SKM-1 (cell line): ENCODE measurements around the gene CYP4F8.

Experiments
- DNase-seq: peaks from one replicate; lab custom pipeline; 2025; ENCODE audit not compliant: unreplicated experiment; lab: John Stamatoyannopoulos, UW

CYP4F8 gene

DNA sequence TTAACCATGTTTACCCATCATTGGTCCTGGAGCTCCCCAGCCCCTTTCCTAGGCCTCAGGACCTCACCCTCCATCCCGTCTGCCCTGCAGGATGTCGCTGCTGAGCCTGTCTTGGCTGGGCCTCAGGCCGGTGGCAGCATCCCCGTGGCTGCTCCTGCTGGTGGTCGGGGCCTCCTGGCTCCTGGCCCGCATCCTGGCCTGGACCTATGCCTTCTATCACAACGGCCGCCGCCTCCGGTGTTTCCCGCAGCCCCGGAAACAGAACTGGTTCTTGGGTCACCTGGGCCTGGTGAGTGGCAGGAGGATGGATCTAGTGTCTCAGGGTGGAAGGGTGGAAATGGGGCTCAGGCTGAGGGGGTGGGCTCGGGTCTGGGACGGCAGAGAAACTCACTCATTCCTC is 508 bp downstream of the CYP4F8 start:
- no peak for DNase-seq

DNA sequence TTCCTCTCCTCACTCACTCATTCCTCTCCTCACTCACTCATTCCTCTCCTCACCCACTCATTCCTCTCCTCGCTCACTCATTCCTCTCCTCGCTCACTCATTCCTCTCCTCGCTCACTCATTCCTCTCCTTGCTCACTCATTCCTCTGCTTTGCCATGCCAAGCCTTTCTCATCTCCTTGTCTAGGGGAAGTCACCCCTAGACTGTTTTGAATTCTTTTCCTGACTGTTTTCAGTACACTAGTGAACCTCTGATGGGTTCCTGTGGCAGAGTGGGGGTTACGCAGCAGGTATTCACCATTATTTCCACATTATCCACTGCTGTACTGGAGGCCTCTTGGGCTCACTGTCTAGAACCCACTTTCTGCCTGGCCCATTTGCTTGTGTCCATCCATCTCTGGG is 1.2 kb downstream of the CYP4F8 start:
- no peak for DNase-seq

DNA sequence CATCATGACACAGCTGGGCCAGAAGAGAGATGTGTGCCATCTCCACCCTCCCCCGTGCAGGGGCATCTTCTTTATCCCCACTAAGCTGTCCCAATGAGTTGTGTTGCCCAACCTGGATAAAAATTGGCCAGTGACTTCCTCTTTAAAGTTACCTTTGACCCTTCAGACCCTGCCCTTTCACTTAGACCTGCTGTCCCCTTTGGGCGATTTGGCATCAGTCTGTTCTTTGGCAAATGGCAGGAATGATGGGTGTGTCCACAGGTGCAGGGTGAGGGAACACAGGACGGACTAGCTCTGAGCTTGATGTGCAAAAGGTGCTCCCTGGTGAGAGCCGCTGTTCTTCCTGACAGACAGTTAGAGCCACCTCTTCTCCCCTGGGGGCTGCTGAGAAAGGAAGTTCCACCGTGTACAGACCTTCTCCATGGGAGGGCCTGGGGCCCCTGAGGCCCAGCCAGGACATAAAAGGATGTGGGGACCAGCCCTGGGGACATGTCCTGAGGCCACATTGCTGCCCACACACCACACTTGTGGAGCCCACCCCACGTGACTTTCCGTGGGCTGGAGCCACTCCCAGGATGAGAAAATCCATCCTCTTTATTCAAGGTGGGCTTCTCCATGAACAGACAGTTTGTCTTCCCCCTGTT is 1.7 kb downstream of the CYP4F8 start:
- DNase-seq = no peak

DNA sequence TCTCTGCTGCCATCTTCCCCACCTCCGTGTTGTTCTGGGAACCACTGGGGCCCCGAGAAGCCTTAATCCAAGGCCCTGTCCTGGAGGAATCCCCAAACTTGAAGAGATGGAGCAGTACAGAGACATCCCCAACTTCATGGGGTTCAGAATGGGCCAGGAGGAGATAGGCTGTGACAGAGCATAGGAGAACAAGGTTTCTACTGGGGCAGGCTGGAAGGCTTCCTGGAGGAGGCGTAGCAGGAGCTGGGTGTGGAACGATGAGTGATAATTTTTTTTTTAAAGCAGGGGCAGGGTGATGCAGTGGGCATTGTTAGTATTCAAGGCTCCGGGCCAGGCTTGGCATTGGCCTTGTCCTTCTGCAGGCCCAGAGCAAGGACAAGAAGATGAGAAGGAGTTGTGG is 3.3 kb downstream of the CYP4F8 start:
- DNase-seq = no peak

DNA sequence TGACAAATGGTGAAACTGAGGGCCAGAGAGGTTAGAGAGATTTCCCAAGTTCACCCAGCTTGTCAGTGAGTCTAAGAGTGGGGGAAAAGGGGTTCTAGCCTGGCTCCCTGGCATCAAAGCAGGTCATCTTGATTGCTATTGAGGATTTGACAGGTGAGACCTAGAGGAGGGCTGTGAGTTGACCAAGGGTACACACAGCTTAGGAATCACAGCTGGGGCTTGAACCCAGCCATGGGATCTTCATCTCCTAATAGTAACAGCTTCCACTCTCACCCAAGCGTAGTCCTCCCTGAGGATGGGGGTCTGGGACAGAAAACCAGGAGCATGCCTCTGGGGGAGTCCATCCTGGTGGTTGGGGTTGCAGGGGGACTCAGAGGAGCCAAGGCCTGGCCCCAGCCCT is 6.8 kb downstream of the CYP4F8 start:
- no peak for DNase-seq

DNA sequence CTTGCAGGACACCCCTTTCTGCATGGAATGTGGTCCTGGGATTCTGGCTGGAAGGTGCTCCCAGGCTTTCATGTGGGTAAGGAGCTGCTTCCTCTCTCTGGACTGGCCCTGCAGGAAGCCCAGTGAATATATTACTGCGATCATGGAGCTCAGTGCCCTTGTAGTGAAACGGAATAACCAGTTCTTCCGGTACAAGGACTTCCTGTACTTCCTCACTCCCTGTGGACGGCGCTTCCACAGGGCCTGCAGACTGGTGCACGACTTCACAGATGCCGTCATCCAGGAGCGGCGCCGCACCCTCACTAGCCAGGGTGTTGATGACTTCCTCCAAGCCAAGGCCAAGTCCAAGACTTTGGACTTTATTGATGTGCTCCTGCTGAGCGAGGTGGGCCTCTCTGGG is 8.0 kb downstream of the CYP4F8 start:
- no peak for DNase-seq

DNA sequence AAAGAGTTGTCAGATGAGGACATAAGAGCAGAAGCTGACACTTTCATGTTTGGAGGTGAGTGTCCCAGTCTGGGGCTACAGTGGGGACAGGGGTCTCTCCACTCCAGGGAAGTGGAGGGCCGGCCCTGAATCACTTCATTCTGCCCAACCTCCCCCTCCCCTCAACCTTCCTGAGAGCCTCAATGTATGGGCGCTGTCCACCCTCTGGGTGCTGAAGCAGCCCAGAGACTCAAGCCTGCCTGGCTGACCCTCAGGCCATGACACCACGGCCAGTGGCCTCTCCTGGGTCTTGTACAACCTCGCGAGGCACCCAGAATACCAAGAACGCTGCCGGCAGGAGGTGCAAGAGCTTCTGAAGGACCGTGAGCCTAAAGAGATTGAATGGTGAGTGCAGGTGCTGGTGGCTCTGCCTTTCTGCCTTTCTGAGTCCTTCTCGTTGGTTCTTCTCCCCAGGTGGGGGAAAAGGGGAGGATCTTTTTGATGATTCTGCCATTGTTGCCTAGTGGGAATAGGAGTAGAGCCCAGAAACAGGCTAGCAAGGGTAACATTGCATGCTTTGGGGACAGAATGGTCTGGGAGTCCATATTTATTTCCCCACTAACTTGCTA is 8.8 kb downstream of the CYP4F8 start:
- no peak for DNase-seq

DNA sequence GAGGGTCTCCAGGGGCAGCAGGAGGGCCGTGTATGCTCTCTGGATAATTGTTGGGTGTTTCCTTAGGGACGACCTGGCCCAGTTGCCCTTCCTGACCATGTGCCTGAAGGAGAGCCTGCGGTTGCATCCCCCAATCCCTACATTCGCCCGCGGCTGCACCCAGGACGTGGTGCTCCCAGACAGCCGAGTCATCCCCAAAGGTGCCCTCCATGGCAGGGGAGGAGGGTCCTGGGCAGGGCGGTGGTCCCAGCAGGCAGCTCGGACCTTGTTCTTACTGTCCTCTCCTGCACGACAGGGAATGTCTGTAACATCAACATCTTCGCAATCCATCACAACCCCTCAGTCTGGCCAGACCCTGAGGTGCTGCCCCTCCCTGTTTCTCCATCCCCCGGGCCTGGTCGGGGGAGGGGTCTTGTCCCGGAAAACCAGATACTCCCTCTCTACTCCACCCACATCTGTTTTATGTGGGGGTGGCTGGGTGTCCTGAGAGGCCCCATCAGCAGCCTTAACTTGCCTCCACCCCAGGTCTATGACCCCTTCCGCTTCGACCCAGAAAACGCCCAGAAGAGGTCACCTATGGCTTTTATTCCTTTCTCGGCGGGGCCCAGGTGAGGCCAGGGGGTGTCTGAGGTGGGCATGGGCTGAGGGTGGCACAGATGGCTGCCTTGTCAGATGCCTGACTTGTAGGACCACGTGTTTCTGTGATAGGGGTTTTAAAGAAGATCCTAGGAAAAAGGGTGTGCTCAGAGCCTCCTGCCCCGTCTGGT is 13.4 kb downstream of the CYP4F8 start:
- DNase-seq = no peak

DNA sequence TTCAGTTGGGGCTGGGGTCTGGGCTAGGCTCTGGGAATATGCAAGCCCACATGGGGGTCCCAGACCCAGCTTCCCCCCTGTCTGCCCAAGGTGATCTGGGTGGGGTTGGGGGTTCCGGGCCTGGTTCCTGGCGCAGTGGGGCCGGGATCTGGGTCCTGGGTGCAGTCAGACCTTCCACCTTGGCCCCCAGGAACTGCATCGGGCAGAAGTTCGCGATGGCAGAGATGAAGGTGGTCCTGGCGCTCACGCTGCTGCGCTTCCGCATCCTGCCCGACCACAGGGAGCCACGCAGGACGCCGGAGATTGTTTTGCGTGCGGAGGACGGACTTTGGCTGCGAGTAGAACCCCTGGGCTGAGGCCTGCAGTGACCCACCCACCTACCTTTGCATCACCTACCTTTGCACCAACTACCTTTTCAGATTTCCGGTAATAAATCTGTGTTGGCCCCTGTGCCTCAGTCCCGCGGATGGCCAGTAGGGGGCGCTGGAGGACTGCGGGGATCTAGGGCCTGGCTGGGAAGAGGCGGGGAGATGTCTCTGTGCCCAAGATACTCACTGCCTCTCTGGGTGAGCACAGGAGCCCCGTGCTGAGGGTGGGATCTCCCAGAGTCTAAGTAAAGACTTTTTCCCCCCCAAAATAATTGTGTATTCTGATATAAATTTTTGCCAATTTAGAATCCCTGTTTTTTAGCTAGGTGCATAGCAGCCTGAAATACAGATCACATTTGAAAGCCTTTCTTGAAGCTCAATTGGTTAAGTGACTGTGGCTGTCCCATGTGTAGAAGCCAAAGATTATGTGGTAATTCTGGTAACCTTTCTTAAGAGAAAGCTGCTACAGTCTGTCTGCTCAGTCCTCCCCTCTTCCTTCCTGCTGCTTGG is 14.2 kb downstream of the CYP4F8 start:
- peak; percentile 34 for DNase-seq

DNA sequence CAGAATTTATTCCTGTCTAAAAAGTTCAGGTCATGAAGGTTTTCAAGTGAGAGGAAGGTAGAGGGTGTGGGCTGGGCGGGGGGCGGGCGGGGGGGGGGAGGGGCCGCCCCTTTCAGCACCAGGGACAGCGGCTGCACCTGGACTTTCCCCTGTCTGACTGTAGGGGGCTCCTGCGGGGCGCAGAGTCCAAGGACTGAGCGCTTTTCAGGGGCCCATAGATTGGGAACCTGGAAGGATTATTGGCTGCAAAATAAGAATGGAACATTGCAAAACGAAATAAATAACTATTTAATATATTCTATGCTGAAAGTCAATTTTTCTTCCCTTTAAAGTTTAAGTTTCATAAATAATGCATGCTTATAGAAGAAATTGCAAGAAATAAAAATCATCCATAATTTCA is 16.8 kb downstream of the CYP4F8 start:
- no peak for DNase-seq

DNA sequence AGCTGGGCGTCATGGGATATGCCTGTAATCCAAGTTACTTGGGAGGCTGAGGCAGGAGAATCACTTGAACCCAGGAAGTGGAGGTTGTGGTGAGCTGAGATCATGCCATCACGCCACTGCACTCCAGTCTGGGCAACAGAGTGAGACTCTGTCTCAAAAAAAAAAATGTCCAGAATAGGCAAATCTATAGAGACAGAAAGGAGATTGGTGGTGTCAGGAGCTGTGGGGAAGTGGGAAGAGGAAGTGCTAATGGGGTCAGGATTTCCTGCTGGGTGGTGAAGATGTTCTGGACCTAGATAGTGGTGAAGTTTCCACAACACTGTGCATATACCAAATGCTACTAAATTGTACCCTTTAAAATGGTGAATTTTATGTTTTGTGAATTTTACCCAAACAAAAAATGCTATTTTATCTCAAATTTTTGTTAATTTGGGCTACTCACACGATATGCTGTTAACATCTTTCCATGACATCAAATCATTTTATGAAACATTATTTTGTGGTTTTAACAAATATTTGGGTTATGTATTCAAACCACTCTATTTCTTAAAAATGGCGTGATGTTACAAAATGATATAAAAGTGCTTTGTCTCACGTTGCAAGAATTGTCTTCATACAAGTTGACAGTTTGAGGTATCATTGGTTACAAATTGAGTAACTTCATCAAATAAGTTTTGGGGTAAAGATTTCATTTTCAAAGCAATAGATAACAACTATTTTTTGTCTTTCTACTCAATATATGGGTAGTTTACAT is 18.2 kb downstream of the CYP4F8 start:
- peak; percentile 95 for DNase-seq

DNA sequence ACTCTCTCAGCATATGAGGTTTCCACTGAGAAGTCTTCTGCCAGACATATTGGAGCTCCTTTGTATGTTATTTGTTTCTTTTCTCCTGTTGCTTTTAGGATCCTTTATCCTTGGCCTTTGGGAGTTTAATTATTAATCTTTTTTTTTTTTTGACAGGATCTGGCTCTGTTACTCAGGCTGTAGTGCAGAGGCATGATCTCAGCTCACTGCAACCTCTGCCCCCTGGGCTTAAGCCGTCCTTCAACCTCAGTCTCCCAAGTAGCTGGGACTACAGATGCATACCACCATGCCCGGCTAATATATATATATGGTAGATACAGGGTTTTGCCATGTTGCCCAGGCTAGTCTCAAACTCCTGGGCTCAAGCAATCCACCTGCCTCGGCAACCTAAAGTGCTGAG is 19.1 kb downstream of the CYP4F8 start:
- DNase-seq = no peak

DNA sequence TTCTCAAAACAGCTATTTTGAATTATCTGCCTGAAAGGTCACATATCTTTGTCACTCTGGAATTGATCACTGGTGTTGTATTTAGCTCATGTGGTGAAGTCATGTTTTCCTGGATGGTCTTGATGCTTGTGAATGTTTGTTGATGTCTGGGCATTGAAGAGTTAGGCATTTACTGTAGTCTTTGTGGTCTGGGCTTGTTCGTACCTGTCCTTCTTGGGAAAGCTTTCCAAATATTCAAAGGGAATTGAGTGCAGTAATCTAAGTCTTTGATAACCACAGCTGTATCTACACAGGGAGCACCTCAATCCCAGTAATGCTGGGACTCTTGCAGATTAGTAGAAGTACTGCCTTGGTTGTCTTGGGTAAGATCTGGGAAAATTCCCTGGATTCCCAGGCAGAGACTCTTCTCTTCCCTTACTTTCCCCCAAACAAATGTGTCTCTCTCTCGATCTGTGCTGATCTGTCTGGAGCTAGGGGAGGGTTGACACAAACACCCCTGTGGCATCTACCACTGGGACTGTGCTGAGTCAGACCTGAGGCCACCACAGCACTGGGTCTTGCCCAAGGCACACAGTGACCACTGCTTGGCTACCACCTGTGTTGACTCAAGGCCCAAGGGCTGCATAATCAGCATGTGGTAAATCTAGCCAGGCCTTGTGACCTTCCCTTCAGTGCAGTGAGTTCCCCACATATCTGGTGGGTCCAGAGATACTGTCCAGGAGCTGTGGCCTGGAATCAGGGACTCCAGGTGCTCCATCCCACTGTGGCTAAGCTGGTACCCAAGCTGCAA is 20.2 kb downstream of the CYP4F8 start:
- DNase-seq = no peak

DNA sequence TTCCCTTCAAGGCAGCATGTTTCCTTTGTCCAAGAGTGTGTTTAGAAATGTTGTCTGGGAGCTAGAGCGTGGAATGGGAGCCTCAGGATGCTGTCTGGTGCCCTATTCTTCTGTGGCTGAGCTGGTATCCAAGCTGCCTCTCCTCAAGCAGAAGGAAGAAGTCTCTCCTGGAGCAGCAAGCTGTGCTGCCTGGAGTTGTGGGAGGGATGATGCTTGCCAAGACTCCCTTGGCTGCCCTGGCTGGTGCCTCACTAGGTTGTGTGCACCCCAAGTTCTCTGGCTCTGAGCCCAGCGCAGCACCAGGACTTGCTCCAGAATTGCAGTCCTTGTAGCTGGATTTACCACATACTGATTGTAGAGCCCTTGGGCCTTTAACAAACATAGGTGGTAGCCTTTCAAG is 21.0 kb downstream of the CYP4F8 start:
- no peak for DNase-seq

DNA sequence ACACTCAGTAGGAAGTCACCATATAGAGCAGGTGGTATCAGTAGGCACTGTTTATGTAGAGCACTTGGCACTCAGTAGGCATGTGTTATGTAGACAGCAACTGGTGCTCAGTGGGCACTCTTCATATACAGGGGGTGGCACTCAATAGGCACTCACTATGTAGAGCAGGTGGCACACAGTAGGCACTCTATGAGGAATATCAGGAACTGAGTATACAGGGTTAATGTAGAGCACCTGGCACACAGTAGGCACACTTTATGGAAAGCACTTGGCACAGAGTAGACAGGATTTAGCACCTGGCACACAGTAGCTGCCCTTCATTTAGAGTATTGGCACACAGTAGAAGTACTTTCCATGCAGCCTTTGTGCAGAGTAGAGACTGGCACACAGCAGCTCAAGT is 24.6 kb downstream of the CYP4F8 start:
- DNase-seq = no peak

DNA sequence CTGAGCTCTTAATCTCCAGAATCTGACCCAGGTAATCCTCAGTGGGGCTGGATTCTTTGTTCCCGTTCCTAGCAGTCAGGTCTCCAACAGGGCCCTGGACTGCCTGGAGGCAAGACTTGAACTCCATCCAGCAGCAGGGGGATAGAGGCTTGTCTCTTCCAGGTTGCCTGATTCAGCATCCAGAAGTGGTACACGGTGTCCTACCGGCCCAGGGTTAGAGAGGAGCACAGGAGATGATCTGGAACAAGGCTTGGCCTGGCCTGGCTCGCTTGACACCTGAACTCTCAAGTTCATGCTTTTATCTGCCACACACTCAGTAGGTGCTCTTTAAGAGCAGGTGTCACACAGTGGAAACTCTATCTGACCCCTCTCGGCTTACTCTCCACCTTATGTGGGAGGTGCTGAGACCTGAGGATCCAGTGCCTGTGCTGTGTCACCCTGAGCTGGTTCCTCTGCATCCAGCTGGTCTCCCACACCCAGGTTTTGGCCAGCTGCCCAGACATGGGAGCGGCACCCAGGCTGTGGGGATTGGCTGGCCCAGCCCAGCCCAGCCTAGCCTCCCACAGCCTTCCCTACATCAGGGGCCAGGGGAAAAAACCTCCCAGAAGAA is 25.4 kb downstream of the CYP4F8 start, which contains the start of gene CYP4F3:
CYP4F3 (plus strand) TSS at position 604 of the 610 bp plus-strand sequence. CDS start 519 bp downstream, outside the sequence.
- peak; percentile 12 for DNase-seq

DNA sequence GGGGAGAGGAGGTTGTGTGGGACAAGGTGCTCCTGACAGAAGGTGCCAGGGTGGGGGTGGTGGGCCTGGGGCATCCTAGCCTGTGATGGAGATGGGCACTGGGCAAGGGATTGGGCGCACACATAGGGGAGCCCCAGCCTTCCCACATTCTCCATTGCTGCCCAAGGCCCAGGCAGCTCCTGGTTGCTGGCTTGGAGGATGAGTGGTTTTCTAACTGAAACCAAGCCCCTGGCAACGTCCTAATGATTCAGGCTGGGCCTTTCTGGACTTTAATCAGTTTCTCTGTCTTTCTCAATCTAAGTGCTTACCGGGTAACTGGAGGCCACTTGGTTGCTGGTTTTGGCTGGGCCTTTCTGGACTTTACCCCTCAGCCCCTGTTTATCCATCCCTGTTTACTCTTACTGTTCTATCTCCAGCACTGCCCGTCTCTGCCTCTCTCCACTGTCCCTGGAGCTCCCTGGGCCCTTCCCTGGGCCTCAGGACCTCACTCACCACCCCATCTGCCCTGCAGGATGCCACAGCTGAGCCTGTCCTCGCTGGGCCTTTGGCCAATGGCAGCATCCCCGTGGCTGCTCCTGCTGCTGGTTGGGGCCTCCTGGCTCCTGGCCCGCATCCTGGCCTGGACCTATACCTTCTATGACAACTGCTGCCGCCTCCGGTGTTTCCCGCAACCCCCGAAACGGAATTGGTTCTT is 26.0 kb downstream of the CYP4F8 start:
- no peak for DNase-seq

DNA sequence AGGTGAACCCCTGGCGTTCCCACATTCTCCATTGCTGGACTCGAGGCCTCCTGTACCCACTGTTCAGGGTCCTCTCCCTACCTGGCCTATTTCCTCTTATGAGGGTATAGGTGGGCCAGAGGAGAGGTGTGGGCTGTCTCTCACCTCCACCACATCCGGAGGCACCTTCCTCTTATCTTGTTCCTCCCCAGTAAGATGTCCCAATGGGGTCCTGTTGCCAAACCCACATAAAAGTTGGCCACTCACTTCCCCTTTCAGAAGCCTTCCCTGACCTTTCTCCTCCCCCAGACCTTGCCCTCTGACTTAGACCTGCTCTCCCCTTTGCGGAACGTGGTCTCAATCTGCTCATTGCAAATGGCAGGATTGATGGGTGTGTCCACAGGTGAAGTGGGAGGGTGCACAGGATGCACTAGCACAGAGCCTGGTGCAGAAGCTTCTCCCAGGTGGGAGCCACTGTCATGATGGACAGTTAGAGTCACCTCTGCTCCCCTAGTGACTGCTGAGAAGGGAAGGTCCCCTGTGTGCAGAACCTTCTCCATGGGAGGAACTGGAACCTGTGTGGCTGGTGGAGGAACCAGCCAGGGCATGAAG is 27.0 kb downstream of the CYP4F8 start:
- DNase-seq = peak; percentile 93
